Measurements from ENCODE around the gene KRTAP10-3. TPM values are rescaled to one million over a fixed set of nuclear protein-coding genes. Genes with fewer than 3 reads are reported as not detected.

The KRTAP10-3 gene
- total RNA-seq, 1 donor from 2014 or later, result not detected

DNA sequence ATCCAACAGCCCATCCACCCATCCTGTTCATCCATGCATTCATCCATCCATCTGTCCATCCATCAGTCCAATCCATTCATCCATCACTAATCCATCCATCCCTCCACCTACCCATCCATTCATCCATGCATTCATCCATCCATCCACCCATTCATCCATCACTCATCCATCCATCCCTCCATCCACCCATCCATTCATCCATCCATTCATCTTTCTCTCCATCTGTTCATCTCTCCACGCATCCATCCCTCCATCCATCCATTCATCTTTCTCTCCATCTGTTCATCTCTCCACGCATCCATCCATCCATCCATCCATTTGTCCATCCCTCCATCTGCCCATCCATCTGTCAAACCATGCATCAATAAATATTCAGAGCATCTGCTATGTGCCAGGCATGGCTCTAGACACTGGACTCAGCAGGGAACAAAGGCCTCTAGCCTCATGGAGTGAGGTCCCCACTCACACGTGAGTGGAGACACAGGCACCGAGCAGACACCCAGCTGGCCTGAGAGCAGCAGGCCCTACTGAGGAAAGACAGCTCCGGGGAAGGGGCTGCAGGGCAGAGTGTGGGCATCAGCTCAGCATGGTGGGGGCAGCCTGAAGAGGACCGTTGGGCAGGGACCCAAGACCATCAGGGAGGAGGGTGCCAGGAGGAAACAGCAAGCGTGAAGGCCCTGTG, 28.2 kb downstream of the KRTAP10-3 start:
- Mint-ChIP-seq H3K9me3 (peaks cover 3% of the 10 kb centered on the region), H3K27ac (no peak overlapping the region), H3K27me3 (peaks cover 9% of the 10 kb centered on the region), H3K4me1 (no peaks in the 10 kb centered on the region), H3K4me3 (no peak overlapping the region), H3K36me3 (ENCODE audit: low read depth) (no peaks in the 10 kb centered on the region)
- TF ChIP-seq, protein P1, sequence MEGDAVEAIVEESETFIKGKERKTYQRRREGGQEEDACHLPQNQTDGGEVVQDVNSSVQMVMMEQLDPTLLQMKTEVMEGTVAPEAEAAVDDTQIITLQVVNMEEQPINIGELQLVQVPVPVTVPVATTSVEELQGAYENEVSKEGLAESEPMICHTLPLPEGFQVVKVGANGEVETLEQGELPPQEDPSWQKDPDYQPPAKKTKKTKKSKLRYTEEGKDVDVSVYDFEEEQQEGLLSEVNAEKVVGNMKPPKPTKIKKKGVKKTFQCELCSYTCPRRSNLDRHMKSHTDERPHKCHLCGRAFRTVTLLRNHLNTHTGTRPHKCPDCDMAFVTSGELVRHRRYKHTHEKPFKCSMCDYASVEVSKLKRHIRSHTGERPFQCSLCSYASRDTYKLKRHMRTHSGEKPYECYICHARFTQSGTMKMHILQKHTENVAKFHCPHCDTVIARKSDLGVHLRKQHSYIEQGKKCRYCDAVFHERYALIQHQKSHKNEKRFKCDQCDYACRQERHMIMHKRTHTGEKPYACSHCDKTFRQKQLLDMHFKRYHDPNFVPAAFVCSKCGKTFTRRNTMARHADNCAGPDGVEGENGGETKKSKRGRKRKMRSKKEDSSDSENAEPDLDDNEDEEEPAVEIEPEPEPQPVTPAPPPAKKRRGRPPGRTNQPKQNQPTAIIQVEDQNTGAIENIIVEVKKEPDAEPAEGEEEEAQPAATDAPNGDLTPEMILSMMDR (IDR thresholded peaks at IDR 0.05), result no peak
- ChIA-PET POLR2A (no interaction called here), CTCF (no interaction called here)
- DNase-seq, result no peak
- intact Hi-C loops (cut with micrococcal nuclease), result no loop called here
- ATAC-seq (ENCODE audit: low read depth), result no peak

DNA sequence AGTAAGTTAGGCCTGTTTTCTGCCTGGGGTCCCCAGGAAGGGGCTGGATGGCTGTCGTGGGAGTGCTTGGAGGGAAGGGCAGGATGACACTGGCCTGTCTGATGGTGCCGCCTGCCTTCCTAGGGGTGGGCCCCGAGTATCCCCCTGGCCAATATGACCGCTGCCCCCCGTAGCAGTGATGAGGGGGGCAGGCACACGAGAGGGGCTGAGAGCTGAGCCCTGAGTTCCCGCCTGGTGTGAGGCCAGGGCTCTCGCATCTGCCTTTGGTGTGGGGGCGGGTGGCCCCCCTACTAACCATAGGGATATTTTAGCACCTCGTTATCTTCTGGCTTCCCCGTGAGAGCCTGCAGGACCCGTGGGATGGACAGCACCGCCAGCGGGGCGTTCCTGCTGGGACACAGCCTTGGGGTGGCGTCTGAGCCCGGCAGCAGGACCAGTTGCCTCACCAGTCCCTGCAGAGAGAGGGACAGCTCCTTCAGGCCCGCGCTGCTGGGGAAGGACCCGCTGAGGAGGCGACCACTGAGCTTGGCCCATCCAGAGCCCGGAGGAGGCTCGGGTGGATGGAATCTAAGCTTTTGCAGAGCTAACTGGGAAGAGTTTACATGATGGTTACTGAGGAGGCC, 29.0 kb downstream of the KRTAP10-3 start:
- no peak overlapping the region for H3K27ac Mint-ChIP-seq
- intact Hi-C loops (cut with micrococcal nuclease), result no loop called here
- no peaks in the 10 kb centered on the region for H3K36me3 Mint-ChIP-seq (ENCODE audit: low read depth)
- DNase-seq, result peak; percentile 7
- H3K4me3 Mint-ChIP-seq, result no peak overlapping the region
- ATAC-seq (ENCODE audit: low read depth), result no peak
- H3K27me3 Mint-ChIP-seq, result peaks cover 9% of the 10 kb centered on the region
- TF ChIP-seq, protein P1 (IDR thresholded peaks at IDR 0.05), result no peak
- peaks cover 2% of the 10 kb centered on the region for H3K9me3 Mint-ChIP-seq
- no peaks in the 10 kb centered on the region for H3K4me1 Mint-ChIP-seq
- POLR2A ChIA-PET, result no interaction called here
- CTCF ChIA-PET, result no interaction called here

DNA sequence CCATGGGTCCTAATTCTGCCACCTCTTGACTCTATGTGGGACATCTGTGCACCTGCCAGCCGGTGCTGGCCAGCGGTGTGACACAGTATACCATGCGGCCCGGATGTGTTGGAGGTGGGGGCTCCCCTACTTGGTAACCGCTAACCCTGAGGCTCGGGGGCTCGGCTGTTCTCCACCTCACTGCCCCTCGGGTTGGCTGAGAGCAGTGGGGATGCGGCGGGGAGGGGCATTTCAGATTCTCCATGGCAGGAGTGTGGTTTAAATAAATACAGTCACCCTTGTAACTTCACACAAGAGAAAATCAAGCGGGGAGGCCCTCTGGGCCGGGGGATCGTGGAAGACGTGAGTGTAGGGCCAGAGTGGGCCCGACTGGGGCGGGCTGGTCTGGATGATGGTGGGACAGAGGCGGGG, 29.6 kb downstream of the KRTAP10-3 start:
- no peak for ATAC-seq (ENCODE audit: low read depth)
- no peaks in the 10 kb centered on the region for H3K9me3 Mint-ChIP-seq
- H3K4me3 Mint-ChIP-seq, result no peak overlapping the region
- intact Hi-C loops (cut with micrococcal nuclease), result no loop called here
- POLR2A ChIA-PET, result no interaction called here
- H3K4me1 Mint-ChIP-seq, result no peaks in the 10 kb centered on the region
- TF ChIP-seq, protein P1 (IDR thresholded peaks at IDR 0.05), result no peak
- no peak overlapping the region for H3K27ac Mint-ChIP-seq
- CTCF ChIA-PET, result no interaction called here
- DNase-seq, result peak; percentile 9
- H3K36me3 Mint-ChIP-seq (ENCODE audit: low read depth), result no peaks in the 10 kb centered on the region
- peaks cover 9% of the 10 kb centered on the region for H3K27me3 Mint-ChIP-seq

DNA sequence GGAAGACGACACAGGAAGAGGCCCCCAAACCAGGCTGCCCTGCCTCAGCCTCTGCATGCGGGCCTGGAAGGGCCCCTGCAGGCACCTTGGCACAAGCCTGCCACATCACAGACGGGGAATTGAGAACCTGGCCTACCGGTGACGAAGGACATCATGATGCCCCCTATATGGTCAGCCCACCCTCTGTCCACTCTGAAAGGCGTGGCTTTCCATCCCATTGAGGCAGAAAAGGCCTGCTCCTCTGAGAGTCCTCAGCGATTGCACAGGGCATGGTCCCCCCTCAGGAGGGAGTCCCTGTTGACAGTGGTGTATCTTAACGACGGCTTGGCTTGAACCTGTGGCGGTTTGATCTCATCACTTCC, 30.0 kb downstream of the KRTAP10-3 start:
- DNase-seq (no peak), ATAC-seq (ENCODE audit: low read depth) (no peak)
- Mint-ChIP-seq H3K27ac (no peak overlapping the region), H3K27me3 (peaks cover 9% of the 10 kb centered on the region), H3K4me3 (no peak overlapping the region), H3K36me3 (ENCODE audit: low read depth) (no peaks in the 10 kb centered on the region), H3K4me1 (no peaks in the 10 kb centered on the region), H3K9me3 (no peaks in the 10 kb centered on the region)
- intact Hi-C loops (cut with micrococcal nuclease), result no loop called here
- ChIA-PET CTCF (no interaction called here), POLR2A (no interaction called here)
- TF ChIP-seq, protein P1 (IDR thresholded peaks at IDR 0.05), result no peak

DNA sequence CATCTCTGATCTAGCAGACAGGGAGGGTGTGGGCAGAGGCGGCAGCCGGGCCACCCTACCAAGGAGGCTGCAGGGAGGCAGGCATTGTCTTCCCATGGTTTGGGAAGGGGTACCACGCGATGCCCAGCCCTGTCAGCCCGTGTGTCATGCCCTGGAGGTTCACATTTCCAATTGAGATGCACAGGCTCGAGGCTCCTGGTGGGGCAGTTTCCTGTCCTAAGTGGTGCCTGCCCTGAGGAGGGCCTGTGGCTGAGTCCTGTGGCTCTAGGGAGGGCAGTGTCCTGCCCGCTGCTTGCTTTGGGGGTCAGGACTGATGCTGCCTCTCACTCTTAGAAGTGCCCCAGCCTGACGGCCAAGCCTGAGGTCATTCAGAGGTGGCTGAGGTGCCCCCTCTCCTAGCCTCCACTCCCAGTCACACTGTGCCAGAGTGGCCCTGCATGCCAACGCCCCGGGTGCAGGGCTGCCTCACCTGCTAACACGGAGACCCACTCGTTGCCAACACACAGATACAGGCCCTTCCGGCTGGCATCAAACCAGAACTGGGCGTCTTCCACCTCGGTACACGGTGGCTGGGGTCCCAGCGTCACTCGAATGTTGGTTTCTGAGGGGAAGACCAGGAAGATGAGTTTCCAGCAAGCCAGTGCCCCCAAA, 30.5 kb downstream of the KRTAP10-3 start:
- intact Hi-C loops (cut with micrococcal nuclease), result no loop called here
- ATAC-seq (ENCODE audit: low read depth) (no peak), DNase-seq (no peak)
- POLR2A ChIA-PET, result no interaction called here
- CTCF ChIA-PET, result no interaction called here
- H3K4me3 Mint-ChIP-seq, result no peak overlapping the region
- no peaks in the 10 kb centered on the region for H3K9me3 Mint-ChIP-seq
- H3K27me3 Mint-ChIP-seq, result peaks cover 9% of the 10 kb centered on the region
- no peaks in the 10 kb centered on the region for H3K36me3 Mint-ChIP-seq (ENCODE audit: low read depth)
- TF ChIP-seq, protein P1 (IDR thresholded peaks at IDR 0.05), result no peak
- no peaks in the 10 kb centered on the region for H3K4me1 Mint-ChIP-seq
- no peak overlapping the region for H3K27ac Mint-ChIP-seq
